A673 (cell line): ENCODE measurements around the gene PODXL. TPM values are rescaled to one million over a fixed set of nuclear protein-coding genes. Genes with fewer than 3 reads are reported as not detected.

Experiments used
- BruUV-seq: library from RNA; stranded (reverse); fragments of 400-500 nt; replicated peaks from 2 replicates; lab custom pipeline; 2021; lab: Mats Ljungman, UMichigan
- CTCF ChIA-PET: fragments of 300-600 bp; sonication (Branson Sonifier 250); formaldehyde crosslinking; loops from one replicate; lab custom pipeline; 2022; ENCODE audit warnings: antibody characterized with exemption; lab: Charles Lee
- POLR2A ChIA-PET: fragments of 300-600 bp; sonication (Branson Sonifier 250); formaldehyde crosslinking; loops from one replicate; lab custom pipeline; 2022; ENCODE audit warnings: antibody characterized with exemption; ENCODE audit not compliant: low non-redundant PET; lab: Charles Lee
- DNase-seq: peaks from one replicate; pipeline ENCODE4 v3.0.0-alpha.2; 2015; ENCODE audit warnings: low spot score
- H3K27ac ChIP-seq: fragments of 200-600 bp; sonication (generic); 2 replicates; pipeline ENCODE4 v1.5.1; 2016; ENCODE audit warnings: mixed run types, low read depth, mild to moderate bottlenecking, mixed read lengths, antibody characterized with exemption, low read length; ENCODE audit not compliant: poor library complexity, severe bottlenecking
- H3K27me3 ChIP-seq: fragments of 200-600 bp; sonication (generic); replicated peaks from 2 replicates; pipeline ENCODE4 v1.6.1; 2017; ENCODE audit warnings: mixed run types, low read depth, mild to moderate bottlenecking, mixed read lengths, antibody characterized with exemption, low read length; ENCODE audit not compliant: insufficient read depth, poor library complexity
- H3K36me3 ChIP-seq: fragments of 200-600 bp; sonication (generic); 2 replicates; pipeline ENCODE4 v1.6.1; 2016; ENCODE audit warnings: mixed run types, mild to moderate bottlenecking, mixed read lengths, antibody characterized with exemption, low read length; ENCODE audit not compliant: insufficient read depth, poor library complexity, severe bottlenecking
- H3K4me1 ChIP-seq: fragments of 200-600 bp; sonication (generic); 2 replicates; pipeline ENCODE4 v1.6.1; 2017; ENCODE audit warnings: mixed run types, mild to moderate bottlenecking, mixed read lengths, antibody characterized with exemption, low read length; ENCODE audit not compliant: insufficient read depth, poor library complexity, severe bottlenecking
- H3K4me3 ChIP-seq: fragments of 200-600 bp; sonication (generic); 2 replicates; pipeline ENCODE4 v1.5.1; 2016; ENCODE audit warnings: low read depth, mixed run types, mild to moderate bottlenecking, mixed read lengths, low read length; ENCODE audit not compliant: poor library complexity, severe bottlenecking
- H3K9me3 ChIP-seq: fragments of 200-600 bp; sonication (generic); 2 replicates; pipeline ENCODE4 v1.6.1; 2016; ENCODE audit warnings: mixed run types, low read depth, mild to moderate bottlenecking, mixed read lengths, antibody characterized with exemption, low read length; ENCODE audit not compliant: poor library complexity, severe bottlenecking
- CTCF ChIP-seq: fragments of 300-800, 200-600 bp; sonication (generic); conservative IDR thresholded peaks from 2 replicates; pipeline ENCODE4 v1.5.1; 2017; ENCODE audit warnings: low read depth, mild to moderate bottlenecking, antibody characterized with exemption, low read length, moderate library complexity, mixed read lengths
- EZH2 ChIP-seq: fragments of 200-600 bp; sonication (generic); IDR thresholded peaks from 2 replicates; pipeline ENCODE4 v1.6.1; 2017; ENCODE audit warnings: borderline replicate concordance, low read depth, mild to moderate bottlenecking, mixed read lengths, antibody characterized with exemption, low read length; ENCODE audit not compliant: poor library complexity, severe bottlenecking
- intact Hi-C: fragments of 100-400 bp; cut with micrococcal nuclease; formaldehyde crosslinking; loops from one replicate; pipeline ENCODE4 v1.10.0; 2022; ENCODE audit not compliant: unreplicated experiment
- total RNA-seq: library from RNA; stranded (reverse); gene quantifications from 2 replicates; pipeline ENCODE4 v1.2.3, GENCODE V29; 2021

Gene PODXL
- total RNA-seq, 1 experiment from 2014 or later: 22.1 TPM

DNA sequence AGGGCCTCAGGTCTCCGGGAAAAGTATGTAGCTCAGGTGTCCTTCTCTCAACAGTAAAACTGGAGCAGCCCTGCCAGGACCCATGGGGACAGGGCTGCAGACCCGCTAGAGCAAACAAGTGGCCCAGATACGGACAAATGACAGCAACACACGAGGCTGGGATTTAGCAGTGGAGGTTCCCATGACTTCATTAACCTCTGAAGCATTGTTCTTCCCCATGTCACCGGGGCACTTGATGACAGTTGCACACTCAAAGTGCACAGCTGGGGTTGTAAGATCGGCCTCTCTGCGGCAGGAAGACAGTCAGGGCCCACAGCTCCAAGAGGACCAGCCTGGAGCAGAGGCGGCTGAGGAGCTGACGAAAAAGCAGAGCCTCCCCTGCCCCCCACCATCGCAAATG is 12.5 kb upstream of the PODXL start:
- CTCF ChIA-PET: no interaction called here
- Histone ChIP-seq H3K9me3 (no peaks in the 10 kb centered on the region), H3K36me3 (no peaks in the 10 kb centered on the region), H3K4me1 (no peaks in the 10 kb centered on the region), H3K4me3 (no peak overlapping the region), H3K27ac (no peak overlapping the region), H3K27me3 (no peaks in the 10 kb centered on the region)
- no TSS peak for BruUV-seq
- DNase-seq: no peak
- POLR2A ChIA-PET: no interaction called here
- intact Hi-C loops: no loop called here
- no peak for TF ChIP-seq CTCF
- no peak for TF ChIP-seq EZH2

DNA sequence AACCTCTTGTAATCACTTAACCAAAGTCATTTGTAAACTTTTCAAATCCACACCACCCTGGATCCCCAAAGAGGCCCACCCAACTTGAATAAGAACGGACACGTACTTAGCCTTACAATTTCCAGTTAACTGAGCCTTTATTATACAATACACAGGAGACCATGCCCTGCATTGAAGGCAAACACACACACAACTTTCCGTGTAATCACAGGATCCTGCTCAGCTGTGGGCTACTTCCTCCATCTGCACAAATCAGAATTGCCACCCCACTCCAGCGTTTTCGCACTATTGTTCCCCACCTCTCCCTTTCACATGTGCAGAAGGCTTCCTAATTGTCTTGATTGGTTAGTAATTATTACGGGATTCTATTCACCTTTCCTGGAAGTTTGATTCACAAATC is 12.1 kb upstream of the PODXL start:
- no TSS peak for BruUV-seq
- no peaks in the 10 kb centered on the region for H3K36me3 ChIP-seq
- no peaks in the 10 kb centered on the region for H3K4me1 ChIP-seq
- no peaks in the 10 kb centered on the region for H3K27me3 ChIP-seq
- TF ChIP-seq EZH2: no peak
- no peak for TF ChIP-seq CTCF
- H3K9me3 ChIP-seq: no peaks in the 10 kb centered on the region
- ChIA-PET CTCF (no interaction called here), POLR2A (no interaction called here)
- H3K27ac ChIP-seq: no peak overlapping the region
- no peak overlapping the region for H3K4me3 ChIP-seq
- intact Hi-C loops: no loop called here
- no peak for DNase-seq

GRCh38 chr7:131564640-131565039 is 8.2 kb upstream of the PODXL start:
- Histone ChIP-seq H3K36me3 (no peaks in the 10 kb centered on the region), H3K27ac (no peak overlapping the region), H3K9me3 (no peaks in the 10 kb centered on the region), H3K27me3 (no peaks in the 10 kb centered on the region), H3K4me1 (no peaks in the 10 kb centered on the region), H3K4me3 (no peak overlapping the region)
- ChIA-PET POLR2A (interaction anchor here (0.6 to 0.7 kb wide), 2 partner anchors 13 to 43 kb away, joined by 3 to 8 read pairs; no protein-coding TSS in a partner anchor), CTCF (interaction anchor here (0.5 kb wide), 1 partner anchor 18 kb away, joined by 5 read pairs; no protein-coding TSS in a partner anchor)
- TF ChIP-seq CTCF: no peak
- TF ChIP-seq EZH2: no peak
- intact Hi-C loops: no loop called here
- DNase-seq: peak; percentile 60
- BruUV-seq: no TSS peak
